ENCODE results near the gene ST3GAL4. TPM values are rescaled to one million over a fixed set of nuclear protein-coding genes. Genes with fewer than 3 reads are reported as not detected.
"Not testable (repeated sequence)": the region's sequence is repeated elsewhere in the genome, so short reads cannot be mapped to it uniquely, and the experiment has no call there.

The ST3GAL4 gene
- 24.2 and 30.4 TPM in 2 replicates for total RNA-seq (2014; rRNA removed; shearing (Covaris generic))

DNA sequence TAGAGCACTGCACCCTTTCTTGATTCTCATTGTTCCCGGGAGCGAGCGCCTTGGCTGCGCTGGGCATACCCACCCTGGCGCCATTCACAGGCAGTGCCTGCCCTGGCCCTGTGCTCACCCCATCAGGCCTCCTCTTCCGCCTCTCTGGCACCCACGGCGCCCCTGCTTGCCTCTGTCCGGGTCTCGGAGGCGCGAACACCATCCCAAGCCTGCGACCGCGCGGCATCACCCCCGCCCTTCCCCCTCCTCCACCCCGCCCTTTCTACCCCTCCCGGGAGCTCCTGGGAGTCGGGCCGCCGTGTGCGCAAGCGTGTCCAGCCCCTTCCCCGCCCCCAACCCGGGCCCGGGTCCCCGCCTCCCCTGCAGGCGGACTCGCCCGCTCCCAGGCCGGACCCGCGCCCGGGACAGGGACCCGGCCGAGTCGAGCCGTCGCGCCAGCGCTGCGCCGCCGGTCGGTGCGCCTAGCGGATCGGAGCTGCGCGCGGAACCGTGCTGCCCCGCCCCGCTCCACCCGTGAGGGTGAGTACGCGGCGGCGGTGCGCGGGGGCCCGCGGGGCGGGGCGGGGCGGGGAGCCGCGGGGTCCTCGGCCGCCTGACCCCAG, at the start of gene ST3GAL4:
ST3GAL4 (plus strand) TSS at position 363 of the 602 bp plus-strand sequence. CDS start 50,470 bp downstream, outside the sequence.
- DNase-seq (ENCODE audit: low read depth): peak; percentile 84

DNA sequence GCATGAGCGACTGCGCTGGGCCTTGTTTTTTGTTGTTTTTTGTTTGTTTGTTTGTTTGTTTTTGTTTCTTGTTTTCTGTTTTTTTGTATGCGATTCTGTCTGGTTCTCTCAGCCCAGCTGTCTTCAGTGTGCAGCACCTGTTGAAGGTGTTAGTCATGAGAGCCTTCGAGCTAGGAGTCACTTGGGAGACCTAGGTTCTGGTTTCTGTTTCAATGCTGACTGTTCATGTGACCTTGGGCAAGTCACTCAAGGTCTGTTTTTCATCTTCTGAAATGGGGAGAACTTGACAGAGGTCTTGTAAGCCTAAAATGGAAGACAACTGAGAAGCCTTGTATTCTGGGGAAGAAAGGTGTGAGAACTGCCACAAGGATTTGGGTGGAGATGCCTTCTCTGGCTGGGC, 49.8 kb upstream of the ST3GAL4 start:
- no peak for DNase-seq (ENCODE audit: low read depth)

GRCh38 chr11:126307706-126308105, 47.8 kb upstream of the ST3GAL4 start:
- DNase-seq (ENCODE audit: low read depth): peak; percentile 49

- no peak for DNase-seq (ENCODE audit: low read depth)
Observed at GRCh38 chr11:126308271-126308671, 47.2 kb upstream of the ST3GAL4 start.

DNA sequence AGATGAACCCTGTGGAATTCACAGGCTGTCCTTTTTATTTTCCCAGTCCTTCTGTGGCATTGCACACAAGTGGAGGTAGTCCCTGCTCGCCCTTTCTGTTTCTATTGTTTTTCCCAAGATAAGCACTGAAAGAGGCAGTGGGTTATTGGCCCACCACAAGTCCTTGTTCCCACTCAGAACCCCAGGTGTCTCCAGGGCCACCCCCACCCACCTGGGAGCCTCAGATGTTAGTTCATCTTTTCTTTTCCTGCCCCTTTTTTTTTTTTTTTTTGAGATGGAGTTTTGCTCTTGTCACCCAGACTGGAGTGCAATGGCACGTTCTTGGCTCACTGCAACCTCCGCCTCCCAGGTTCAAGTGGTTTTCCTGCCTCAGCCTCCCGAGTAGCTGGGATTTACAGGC, 46.7 kb upstream of the ST3GAL4 start:
- DNase-seq (ENCODE audit: low read depth): not testable (repeated sequence)

DNA sequence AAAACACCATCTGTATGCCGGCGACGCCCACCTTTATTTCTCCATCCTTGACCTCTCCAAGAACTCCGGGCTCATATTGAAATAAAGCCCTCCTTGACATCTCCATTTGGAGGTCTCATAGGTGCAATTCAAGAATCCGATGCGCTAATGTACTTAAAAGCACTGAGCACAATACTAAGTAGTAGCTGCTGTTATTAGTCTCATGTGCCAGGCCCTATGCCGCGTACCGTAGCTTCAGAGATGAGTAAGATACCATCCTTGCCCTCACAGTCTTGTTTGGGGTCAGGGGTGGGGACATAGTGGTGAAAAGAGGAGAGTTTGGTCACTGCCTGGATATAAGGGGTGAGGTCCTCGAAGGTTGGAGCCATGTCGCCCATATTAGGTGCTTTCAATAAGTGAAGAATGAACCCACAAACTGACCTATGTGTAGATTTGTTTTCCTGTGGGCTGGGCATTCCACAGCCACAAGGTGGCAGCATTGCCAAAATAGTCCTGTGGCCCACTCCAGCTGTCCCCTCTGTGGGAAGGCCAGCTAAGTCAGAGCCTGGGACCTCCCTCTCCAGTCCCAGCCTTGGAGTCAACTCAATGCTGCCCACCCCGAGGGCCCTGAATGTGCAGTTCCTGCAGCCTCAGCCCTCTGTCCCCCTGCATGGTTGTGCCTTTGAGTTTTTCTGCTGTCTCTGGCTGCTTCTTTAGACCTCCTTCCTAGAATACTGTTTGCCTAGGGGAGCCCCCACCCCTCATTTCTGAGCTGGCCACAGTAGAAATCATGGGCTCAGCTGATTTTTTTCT, 45.1 kb upstream of the ST3GAL4 start:
- peak; percentile 74 for DNase-seq (ENCODE audit: low read depth)

DNA sequence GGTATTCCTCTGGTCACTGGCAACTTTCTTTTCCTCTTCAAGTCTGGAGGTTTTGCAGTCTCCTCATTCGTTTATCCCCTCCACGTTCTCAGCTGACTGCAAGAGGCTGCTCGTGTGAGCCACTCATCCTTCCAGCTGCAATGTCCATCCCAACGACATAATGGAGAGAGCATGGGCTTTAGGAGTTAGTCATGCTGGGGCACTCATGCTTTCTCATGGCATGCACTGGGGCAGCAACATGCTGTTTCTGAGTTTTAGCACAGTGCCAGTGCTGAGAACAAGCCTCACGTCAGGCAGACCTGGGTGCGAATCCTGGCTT, 44.5 kb upstream of the ST3GAL4 start:
- no peak for DNase-seq (ENCODE audit: low read depth)

- no peak for DNase-seq (ENCODE audit: low read depth)
Observed at GRCh38 chr11:126311401-126312291, 43.8 kb upstream of the ST3GAL4 start.

GRCh38 chr11:126312961-126313360, 42.5 kb upstream of the ST3GAL4 start:
- no peak for DNase-seq (ENCODE audit: low read depth)

- no peak for DNase-seq (ENCODE audit: low read depth)
Observed at GRCh38 chr11:126313826-126314225, 41.7 kb upstream of the ST3GAL4 start.

- DNase-seq (ENCODE audit: low read depth): no peak
Observed at GRCh38 chr11:126317432-126317755, 38.1 kb upstream of the ST3GAL4 start.

DNA sequence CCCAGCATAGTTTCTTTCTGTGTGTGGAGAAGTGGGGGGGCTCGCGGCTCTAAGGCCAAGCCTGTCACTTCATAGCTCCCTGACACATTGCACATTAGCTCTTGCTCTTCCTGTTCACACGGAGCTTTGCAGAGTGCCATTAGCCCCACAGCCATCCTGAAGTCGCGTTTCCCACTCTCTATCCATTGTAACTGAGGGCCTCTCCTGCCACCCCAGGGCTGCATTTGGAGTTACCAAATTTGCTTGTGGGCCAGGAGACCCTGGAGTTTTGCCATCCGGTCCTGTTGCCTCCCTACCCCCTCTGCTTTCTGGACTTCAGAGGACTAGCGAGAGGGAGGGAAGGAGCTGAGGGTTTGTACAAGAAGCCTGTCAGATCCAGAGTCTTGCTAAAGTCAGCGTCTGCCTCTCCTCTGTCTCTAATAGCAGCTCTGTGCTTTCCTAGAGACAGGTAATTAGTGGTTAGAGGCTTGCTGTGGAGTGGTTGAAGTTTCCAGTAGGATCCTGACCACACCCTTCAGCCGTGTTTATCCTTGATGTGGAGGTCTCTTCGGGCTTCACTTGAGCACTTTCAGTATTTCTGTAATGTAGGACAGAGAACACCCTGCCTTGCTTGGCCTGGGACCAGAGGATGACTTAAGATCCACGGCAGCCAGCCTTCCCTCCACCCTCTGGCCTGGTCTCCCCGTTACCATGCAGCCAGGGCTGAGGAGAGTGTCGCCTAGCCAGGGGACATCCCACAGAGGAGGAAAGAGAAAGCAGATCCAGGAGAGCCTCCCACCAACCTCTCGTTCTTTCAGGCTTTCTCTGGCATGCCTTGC, 37.5 kb upstream of the ST3GAL4 start:
- DNase-seq (ENCODE audit: low read depth): peak; percentile 90

DNA sequence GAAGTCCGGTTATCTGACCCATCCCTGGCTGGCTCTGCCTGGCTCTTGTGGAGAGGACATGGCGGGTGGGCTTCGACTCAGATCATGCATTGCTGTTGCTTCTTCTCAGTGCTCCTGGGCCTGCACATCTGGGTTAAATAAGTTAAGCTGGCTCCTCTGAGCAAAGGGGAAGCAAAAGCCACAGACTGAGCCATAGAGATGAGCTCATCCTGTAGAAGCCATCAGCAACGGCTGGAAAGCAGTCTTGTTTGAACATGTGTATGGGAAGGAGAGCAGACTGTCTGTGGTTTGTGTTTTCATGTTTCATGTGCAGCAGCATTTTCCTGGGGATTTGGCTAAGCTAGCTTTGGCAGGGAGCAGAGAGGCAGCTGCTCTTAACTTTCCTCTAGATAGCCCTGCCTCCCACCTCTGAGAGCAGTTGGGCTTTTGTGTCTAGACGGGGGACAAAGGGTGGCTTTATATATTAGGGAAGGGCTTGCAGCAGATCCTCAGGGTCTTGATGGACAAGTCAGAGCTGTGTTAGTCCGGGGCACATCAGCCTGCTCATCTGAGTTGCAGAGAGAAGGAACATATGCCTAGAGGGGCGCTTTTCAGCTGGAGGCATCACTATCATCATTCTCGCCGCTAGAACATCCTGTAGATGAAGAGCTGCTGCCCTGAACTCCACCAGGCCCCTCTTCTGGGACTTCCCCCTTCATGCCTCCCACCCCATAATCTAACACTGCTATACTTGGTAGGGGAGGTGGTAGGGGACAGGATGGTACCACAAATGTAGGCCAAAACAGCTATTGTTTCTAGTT, 36.7 kb upstream of the ST3GAL4 start:
- DNase-seq (ENCODE audit: low read depth): peak; percentile 92

DNA sequence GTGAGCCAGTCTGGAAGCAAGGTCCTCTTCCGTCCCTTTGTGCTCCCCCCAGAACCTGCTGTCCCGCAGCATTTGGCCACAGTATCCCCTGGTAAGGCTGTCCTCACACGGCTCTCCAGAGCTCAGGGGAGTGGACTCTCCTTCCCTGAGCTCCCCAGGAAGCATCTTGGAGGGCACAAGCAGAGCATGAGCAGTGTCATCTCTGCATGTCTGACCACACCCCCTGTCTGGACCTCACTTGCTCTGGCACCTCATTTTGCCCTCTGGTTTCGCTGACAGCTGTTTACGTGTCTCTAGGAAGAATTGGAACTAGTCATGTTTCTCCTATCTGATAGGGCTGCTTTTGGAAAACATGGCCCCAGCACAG, 36.1 kb upstream of the ST3GAL4 start:
- DNase-seq (ENCODE audit: low read depth): no peak

DNA sequence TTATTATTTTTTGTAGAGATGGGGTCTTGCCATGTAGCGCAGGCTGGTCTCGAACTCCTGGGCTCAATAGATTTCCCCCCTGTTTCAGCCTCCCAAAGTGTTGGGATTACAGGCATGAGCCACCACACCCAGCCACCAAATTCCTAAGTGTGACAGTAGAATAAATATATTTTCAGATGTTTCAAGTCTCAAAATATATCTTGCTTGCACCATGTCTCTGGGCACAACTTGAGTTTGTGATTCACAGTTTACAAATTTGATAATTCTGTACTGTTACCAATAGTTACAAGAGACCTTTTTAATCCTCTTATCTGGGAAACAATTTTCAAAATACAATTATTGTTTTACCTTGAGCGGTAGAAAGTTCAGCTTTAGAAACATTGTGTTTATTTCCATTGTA, 32.5 kb upstream of the ST3GAL4 start:
- DNase-seq (ENCODE audit: low read depth): no peak

DNA sequence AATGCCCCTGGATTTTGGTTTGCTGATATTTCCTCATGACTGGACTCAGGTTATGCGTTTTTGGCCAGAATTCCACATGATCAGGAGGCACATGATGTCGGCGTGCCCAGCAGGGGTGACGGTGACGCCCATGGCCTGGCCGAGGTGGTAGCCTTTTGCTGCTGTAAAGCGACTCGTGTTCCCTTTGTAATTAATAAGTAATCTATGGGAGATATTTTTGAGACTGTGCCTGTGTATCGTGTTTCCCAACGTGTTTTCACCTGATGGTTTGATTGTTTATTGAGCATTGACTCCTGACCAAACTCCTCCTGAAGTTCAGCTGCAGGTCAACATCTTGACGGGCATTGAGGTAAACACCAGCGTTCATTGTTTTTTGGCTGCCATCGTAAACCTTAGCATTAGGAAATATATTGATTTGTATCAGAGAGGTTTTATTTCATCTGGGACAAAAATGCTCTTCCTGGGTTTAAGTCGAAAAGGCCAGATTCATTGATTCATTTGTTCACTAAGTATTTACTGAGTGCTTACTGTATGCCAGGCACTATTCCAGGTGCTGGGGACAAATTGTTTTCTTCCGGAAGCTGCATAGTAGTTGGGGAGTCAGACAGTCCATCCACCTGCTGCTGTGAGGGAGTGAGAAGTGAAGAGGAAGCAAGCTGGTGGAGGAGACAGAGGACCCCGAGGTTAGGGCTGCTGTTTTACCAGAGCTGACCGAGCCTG, 28.0 kb upstream of the ST3GAL4 start:
- no peak for DNase-seq (ENCODE audit: low read depth)

DNA sequence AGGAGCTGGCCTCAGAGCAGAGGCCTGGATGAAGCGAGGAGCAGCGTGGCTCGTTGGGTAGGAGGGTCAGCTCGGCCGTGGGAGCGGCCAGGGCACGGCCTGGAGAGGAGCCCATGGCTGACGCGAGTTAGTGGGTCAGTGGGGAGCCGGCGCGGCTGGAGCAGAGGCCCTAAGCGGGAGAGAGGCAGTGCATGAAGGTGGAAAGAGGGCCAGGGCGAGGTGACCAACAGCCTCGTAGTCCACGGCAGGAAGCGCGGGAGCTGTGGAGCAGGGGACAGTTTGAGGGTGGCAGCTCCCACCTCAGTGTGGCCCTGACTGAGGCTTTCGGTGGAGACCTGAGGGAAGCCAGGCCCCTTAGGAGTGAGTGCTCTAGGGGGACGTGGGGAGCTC, 27.5 kb upstream of the ST3GAL4 start:
- no peak for DNase-seq (ENCODE audit: low read depth)

- no peak for DNase-seq (ENCODE audit: low read depth)
Observed at GRCh38 chr11:126328444-126328843, 27.0 kb upstream of the ST3GAL4 start.

- DNase-seq (ENCODE audit: low read depth): no peak
Observed at GRCh38 chr11:126328938-126329643, 26.4 kb upstream of the ST3GAL4 start.

Measured in Daoy (cell line).